ENCODE data around the gene GTF2IRD1.

DNA sequence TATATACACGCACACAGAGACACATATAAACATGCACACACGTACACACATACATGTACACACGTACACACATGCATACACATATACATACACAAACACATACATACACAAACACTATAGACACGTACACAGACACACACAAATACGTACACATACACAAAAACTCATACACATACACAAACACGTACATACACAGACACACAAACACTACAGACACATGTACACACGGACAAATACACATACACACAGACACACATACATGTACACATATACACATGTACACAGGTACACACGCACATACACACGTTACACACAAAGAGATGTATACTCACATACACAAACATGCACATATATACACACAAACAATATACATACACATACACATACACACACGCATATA, 35.2 kb upstream of the GTF2IRD1 start:
- TF ChIP-seq CTCF (conservative IDR thresholded peaks at IDR 0.05; ENCODE audit: low read depth in 2 of 2) (no peak), EZH2 (IDR thresholded peaks at IDR 0.05; ENCODE audit: low read depth, unreplicated experiment) (no peak), POLR2AphosphoS5 (IDR thresholded peaks at IDR 0.05; ENCODE audit: low read depth) (no peak), EZH2phosphoT487 (IDR thresholded peaks at IDR 0.05; ENCODE audit: unreplicated experiment) (no peak), REST (IDR thresholded peaks at IDR 0.05; ENCODE audit: unreplicated experiment) (no peak)
